A673 (cell line): ENCODE data around the gene DAZAP2. TPM values are rescaled to one million over a fixed set of nuclear protein-coding genes. Genes with fewer than 3 reads are reported as not detected.

ENCODE experiments used
- BruUV-seq: library from RNA; stranded (reverse); fragments of 400-500 nt; replicated peaks from 2 replicates; lab custom pipeline; 2021; lab: Mats Ljungman, UMichigan
- CTCF ChIA-PET: fragments of 300-600 bp; sonication (Branson Sonifier 250); formaldehyde crosslinking; loops from one replicate; lab custom pipeline; 2022; ENCODE audit warnings: antibody characterized with exemption; lab: Charles Lee
- POLR2A ChIA-PET: fragments of 300-600 bp; sonication (Branson Sonifier 250); formaldehyde crosslinking; loops from one replicate; lab custom pipeline; 2022; ENCODE audit warnings: antibody characterized with exemption; ENCODE audit not compliant: low non-redundant PET; lab: Charles Lee
- DNase-seq: peaks from one replicate; pipeline ENCODE4 v3.0.0-alpha.2; 2015; ENCODE audit warnings: low spot score
- H3K27ac ChIP-seq: fragments of 200-600 bp; sonication (generic); 2 replicates; pipeline ENCODE4 v1.5.1; 2016; ENCODE audit warnings: mixed run types, low read depth, mild to moderate bottlenecking, mixed read lengths, antibody characterized with exemption, low read length; ENCODE audit not compliant: poor library complexity, severe bottlenecking
- H3K27me3 ChIP-seq: fragments of 200-600 bp; sonication (generic); replicated peaks from 2 replicates; pipeline ENCODE4 v1.6.1; 2017; ENCODE audit warnings: mixed run types, low read depth, mild to moderate bottlenecking, mixed read lengths, antibody characterized with exemption, low read length; ENCODE audit not compliant: insufficient read depth, poor library complexity
- H3K36me3 ChIP-seq: fragments of 200-600 bp; sonication (generic); 2 replicates; pipeline ENCODE4 v1.6.1; 2016; ENCODE audit warnings: mixed run types, mild to moderate bottlenecking, mixed read lengths, antibody characterized with exemption, low read length; ENCODE audit not compliant: insufficient read depth, poor library complexity, severe bottlenecking
- H3K4me1 ChIP-seq: fragments of 200-600 bp; sonication (generic); 2 replicates; pipeline ENCODE4 v1.6.1; 2017; ENCODE audit warnings: mixed run types, mild to moderate bottlenecking, mixed read lengths, antibody characterized with exemption, low read length; ENCODE audit not compliant: insufficient read depth, poor library complexity, severe bottlenecking
- H3K4me3 ChIP-seq: fragments of 200-600 bp; sonication (generic); 2 replicates; pipeline ENCODE4 v1.5.1; 2016; ENCODE audit warnings: low read depth, mixed run types, mild to moderate bottlenecking, mixed read lengths, low read length; ENCODE audit not compliant: poor library complexity, severe bottlenecking
- H3K9me3 ChIP-seq: fragments of 200-600 bp; sonication (generic); 2 replicates; pipeline ENCODE4 v1.6.1; 2016; ENCODE audit warnings: mixed run types, low read depth, mild to moderate bottlenecking, mixed read lengths, antibody characterized with exemption, low read length; ENCODE audit not compliant: poor library complexity, severe bottlenecking
- EZH2 ChIP-seq: fragments of 200-600 bp; sonication (generic); IDR thresholded peaks from 2 replicates; pipeline ENCODE4 v1.6.1; 2017; ENCODE audit warnings: borderline replicate concordance, low read depth, mild to moderate bottlenecking, mixed read lengths, antibody characterized with exemption, low read length; ENCODE audit not compliant: poor library complexity, severe bottlenecking
- intact Hi-C: fragments of 100-400 bp; cut with micrococcal nuclease; formaldehyde crosslinking; loops from one replicate; pipeline ENCODE4 v1.10.0; 2022; ENCODE audit not compliant: unreplicated experiment
- total RNA-seq: library from RNA; stranded (reverse); gene quantifications from 2 replicates; pipeline ENCODE4 v1.2.3, GENCODE V29; 2021
- TF ChIP-seq, protein P1 (sequence below): fragments of 300-800, 200-600 bp; sonication (generic); conservative IDR thresholded peaks from 2 replicates; pipeline ENCODE4 v1.5.1; 2017; ENCODE audit warnings: low read depth, mild to moderate bottlenecking, antibody characterized with exemption, low read length, moderate library complexity, mixed read lengths

DAZAP2 gene
- total RNA-seq, 1 experiment from 2014 or later, result 138 TPM

DNA sequence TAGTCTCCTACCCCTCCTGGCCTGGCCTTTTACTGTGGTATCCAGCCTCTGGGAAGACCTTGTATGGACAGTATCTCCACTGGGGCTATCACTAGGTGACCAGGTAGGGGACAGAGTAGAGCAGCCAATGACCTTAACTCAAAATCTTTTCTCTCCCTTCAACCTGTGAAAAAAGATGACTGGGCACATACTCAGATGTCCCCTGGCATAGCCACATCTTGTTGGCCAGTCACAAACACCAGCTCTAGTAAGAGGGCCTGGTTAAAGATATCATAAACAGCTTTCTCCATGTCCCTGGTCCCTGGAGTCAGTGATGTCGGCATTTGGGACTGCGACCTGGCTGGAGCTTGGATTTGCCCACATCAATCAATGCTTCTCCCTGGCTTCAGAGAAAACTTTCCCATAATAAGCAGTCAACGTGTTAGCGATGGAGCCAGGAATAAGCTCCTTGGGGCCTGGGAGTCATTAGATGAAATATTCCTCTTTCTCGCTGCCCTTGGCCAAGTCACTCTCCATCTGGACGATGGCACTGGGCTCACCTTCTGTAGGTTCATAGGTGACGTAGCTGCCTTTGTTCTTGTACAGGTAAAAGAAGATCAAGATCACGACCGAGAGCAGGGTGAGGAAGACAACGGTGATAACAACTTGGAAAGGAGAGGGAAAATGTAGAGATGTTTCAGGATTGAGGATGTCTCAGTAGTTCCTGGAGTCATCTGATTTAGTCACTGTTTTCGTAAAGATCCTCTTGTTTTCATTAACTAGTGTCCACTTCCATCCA is 7.0 kb downstream of the DAZAP2 start:
- POLR2A ChIA-PET, result interaction anchor here (0.6 kb wide), 1 partner anchor 28 kb away, joined by 6 read pairs; the partner anchor contains the start of gene POU6F1

DNA sequence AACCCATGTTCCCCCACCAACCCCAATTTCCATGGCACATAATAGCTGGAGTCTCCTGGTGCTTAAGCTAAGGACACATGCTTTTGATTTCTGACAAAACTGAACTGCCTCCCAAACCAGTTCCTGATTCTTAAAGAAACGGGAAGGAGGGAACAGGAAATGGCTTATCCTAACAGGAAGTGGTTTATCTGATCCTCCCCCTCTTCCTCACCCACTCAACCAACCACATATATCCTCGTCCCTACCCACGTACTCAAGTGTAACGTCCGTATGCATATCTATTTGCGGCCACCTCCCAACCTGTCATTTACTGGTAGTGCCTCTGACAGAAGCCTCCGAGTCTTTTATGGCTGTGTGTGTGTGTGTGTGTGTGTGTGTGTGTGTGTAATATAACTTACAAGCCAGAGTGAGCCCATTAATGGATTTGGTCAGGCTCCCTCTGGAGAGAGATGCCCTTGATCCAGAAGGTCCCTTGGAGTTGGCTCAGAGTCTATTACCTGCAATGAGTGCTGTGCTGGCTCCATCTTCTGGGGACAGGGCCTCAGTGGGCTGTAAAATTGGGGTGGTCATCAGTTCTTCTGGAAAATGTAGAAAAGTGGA is 7.7 kb downstream of the DAZAP2 start:
- H3K27ac ChIP-seq, result peak overlapping the region; percentile 77
- intact Hi-C loops, result no loop called here
- no peak overlapping the region for H3K4me3 ChIP-seq
- H3K36me3 ChIP-seq, result peaks cover 40% of the 10 kb centered on the region
- no TSS peak for BruUV-seq
- no peaks in the 10 kb centered on the region for H3K9me3 ChIP-seq
- TF ChIP-seq, protein P1, sequence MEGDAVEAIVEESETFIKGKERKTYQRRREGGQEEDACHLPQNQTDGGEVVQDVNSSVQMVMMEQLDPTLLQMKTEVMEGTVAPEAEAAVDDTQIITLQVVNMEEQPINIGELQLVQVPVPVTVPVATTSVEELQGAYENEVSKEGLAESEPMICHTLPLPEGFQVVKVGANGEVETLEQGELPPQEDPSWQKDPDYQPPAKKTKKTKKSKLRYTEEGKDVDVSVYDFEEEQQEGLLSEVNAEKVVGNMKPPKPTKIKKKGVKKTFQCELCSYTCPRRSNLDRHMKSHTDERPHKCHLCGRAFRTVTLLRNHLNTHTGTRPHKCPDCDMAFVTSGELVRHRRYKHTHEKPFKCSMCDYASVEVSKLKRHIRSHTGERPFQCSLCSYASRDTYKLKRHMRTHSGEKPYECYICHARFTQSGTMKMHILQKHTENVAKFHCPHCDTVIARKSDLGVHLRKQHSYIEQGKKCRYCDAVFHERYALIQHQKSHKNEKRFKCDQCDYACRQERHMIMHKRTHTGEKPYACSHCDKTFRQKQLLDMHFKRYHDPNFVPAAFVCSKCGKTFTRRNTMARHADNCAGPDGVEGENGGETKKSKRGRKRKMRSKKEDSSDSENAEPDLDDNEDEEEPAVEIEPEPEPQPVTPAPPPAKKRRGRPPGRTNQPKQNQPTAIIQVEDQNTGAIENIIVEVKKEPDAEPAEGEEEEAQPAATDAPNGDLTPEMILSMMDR, result 0 out of 2 replicates have a peak, but pooled peaks have one; percentile 24
- no peak for TF ChIP-seq EZH2
- CTCF ChIA-PET, result no interaction called here
- POLR2A ChIA-PET, result no interaction called here
- DNase-seq, result peak; percentile 91
- no peaks in the 10 kb centered on the region for H3K27me3 ChIP-seq
- H3K4me1 ChIP-seq, result peaks cover 27% of the 10 kb centered on the region

More for the DNA sequence above, 7.0 kb downstream of the DAZAP2 start:
- peaks cover 47% of the 10 kb centered on the region for H3K36me3 ChIP-seq
- H3K4me3 ChIP-seq, result no peak overlapping the region
- H3K9me3 ChIP-seq, result no peaks in the 10 kb centered on the region
- TF ChIP-seq, protein P1, result no peak
- no peak for TF ChIP-seq EZH2
- no peaks in the 10 kb centered on the region for H3K27me3 ChIP-seq
- intact Hi-C loops, result no loop called here
- BruUV-seq, result TSS peak; percentile 79
- DNase-seq, result no peak
- CTCF ChIA-PET, result no interaction called here
- peaks cover 27% of the 10 kb centered on the region for H3K4me1 ChIP-seq
- H3K27ac ChIP-seq, result peak overlapping the region; percentile 77

DNA sequence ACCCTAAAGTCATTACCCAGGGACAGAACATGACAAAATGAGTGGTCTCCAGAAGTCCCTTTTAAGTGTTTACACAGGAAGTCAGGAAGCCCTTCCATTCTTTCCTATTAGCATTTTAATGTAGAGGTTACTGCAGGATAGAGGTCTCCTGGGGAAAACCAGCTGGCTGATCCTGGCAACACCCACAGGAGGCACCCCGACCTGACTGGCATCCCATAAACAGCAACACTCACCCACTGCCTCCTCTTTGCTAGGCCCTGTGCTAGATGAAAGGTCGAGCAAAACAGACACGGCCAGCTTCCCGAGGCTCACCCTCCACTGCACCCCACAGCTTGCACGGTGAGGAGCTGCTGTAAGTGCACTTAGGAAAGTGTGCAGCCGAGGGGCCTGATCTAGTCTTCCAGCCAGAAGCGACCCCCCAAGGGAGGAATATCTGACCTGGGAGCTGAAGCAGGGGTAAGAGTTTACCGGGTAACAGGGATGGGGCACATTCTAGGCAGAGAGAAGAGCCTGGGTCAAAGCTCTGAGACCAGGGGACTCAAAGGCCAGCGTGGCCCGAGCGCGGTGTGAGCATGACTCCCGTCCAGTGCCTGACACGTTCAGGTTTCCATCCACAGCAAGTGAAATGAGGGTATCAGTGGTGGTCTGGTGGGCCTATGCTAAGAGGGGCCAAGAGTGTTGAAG is 9.0 kb downstream of the DAZAP2 start:
- intact Hi-C loops, result no loop called here
- H3K4me1 ChIP-seq, result peaks cover 27% of the 10 kb centered on the region
- POLR2A ChIA-PET, result no interaction called here
- H3K27me3 ChIP-seq, result no peaks in the 10 kb centered on the region
- H3K9me3 ChIP-seq, result no peaks in the 10 kb centered on the region
- DNase-seq, result peak; percentile 62
- no peak overlapping the region for H3K4me3 ChIP-seq
- peak overlapping the region; percentile 77 for H3K27ac ChIP-seq
- no TSS peak for BruUV-seq
- CTCF ChIA-PET, result no interaction called here
- no peak for TF ChIP-seq EZH2
- peaks cover 28% of the 10 kb centered on the region for H3K36me3 ChIP-seq
